ENCODE measurements around the gene ABCC3.

The ABCC3 gene

GRCh38 chr17:50661795-50662391, 27.2 kb downstream of the ABCC3 start:
- no peak for TF ChIP-seq CTCF (conservative IDR thresholded peaks at IDR 0.05; ENCODE audit: low read depth)
- peak; percentile 98 for DNase-seq (ENCODE audit: low spot score)
- CTCF ChIA-PET, result interaction anchor here (0.7 to 1.3 kb wide), 3 partner anchors 31 to 177 kb away, joined by 3 to 7 read pairs (median 5); no protein-coding TSS in a partner anchor
- peak overlapping the region; percentile 85 for H3K27ac ChIP-seq
- POLR2A ChIA-PET (ENCODE audit: low non-redundant PET), result interaction anchor here (1.2 kb wide), 1 partner anchor 26 kb away, joined by 9 read pairs; no protein-coding TSS in a partner anchor

GRCh38 chr17:50662632-50663225, 28.0 kb downstream of the ABCC3 start:
- ChIA-PET CTCF (interaction anchor here (0.7 to 1.3 kb wide), 3 partner anchors 24 to 178 kb away, joined by 3 to 5 read pairs (median 5); no protein-coding TSS in a partner anchor), POLR2A (ENCODE audit: low non-redundant PET) (interaction anchor here (1.2 kb wide), 1 partner anchor 27 kb away, joined by 9 read pairs; no protein-coding TSS in a partner anchor)
- DNase-seq (ENCODE audit: low spot score), result no peak
- TF ChIP-seq CTCF (conservative IDR thresholded peaks at IDR 0.05; ENCODE audit: low read depth), result no peak
- peak overlapping the region; percentile 85 for H3K27ac ChIP-seq

- POLR2A ChIA-PET (ENCODE audit: low non-redundant PET), result interaction anchor here (0.6 kb wide), 1 partner anchor 155 kb away, joined by 6 read pairs; no protein-coding TSS in a partner anchor
- CTCF ChIA-PET, result interaction anchor here (1.2 kb wide), 1 partner anchor 33 kb away, joined by 8 read pairs; no protein-coding TSS in a partner anchor
Measured at GRCh38 chr17:50663812-50664374, 29.2 kb downstream of the ABCC3 start.

GRCh38 chr17:50664788-50665458, 30.2 kb downstream of the ABCC3 start:
- DNase-seq (ENCODE audit: low spot score), result no peak
- ChIA-PET CTCF (interaction anchor here (1.2 kb wide), 1 partner anchor 34 kb away, joined by 8 read pairs; no protein-coding TSS in a partner anchor), POLR2A (ENCODE audit: low non-redundant PET) (interaction anchor here (0.6 kb wide), 1 partner anchor 156 kb away, joined by 6 read pairs; no protein-coding TSS in a partner anchor)
- no peak for TF ChIP-seq CTCF (conservative IDR thresholded peaks at IDR 0.05; ENCODE audit: low read depth)
- H3K27ac ChIP-seq, result peak overlapping the region; percentile 5; the same call in 1 of the 2 replicates

More at GRCh38 chr17:50663812-50664374, 29.2 kb downstream of the ABCC3 start:
- no peak for DNase-seq (ENCODE audit: low spot score)
- peak overlapping the region; percentile 21 for H3K27ac ChIP-seq
- TF ChIP-seq CTCF (conservative IDR thresholded peaks at IDR 0.05; ENCODE audit: low read depth), result no peak

- POLR2A ChIA-PET (ENCODE audit: low non-redundant PET), result no interaction called here
- no peak for DNase-seq (ENCODE audit: low spot score)
- CTCF ChIA-PET, result no interaction called here
- H3K27ac ChIP-seq, result peak overlapping the region; percentile 27; the same call in 1 of the 2 replicates
- no peak for TF ChIP-seq CTCF (conservative IDR thresholded peaks at IDR 0.05; ENCODE audit: low read depth)
Measured at GRCh38 chr17:50665838-50666237, 31.2 kb downstream of the ABCC3 start.

GRCh38 chr17:50666316-50666715, 31.6 kb downstream of the ABCC3 start:
- ChIA-PET POLR2A (ENCODE audit: low non-redundant PET) (no interaction called here), CTCF (no interaction called here)
- DNase-seq (ENCODE audit: low spot score), result no peak
- no peak for TF ChIP-seq CTCF (conservative IDR thresholded peaks at IDR 0.05; ENCODE audit: low read depth)
- H3K27ac ChIP-seq, result peak overlapping the region; percentile 27; the same call in 1 of the 2 replicates

Data from RWPE1 (cell line).